ENCODE data around the gene DGKI.
A peak's percentile ranks its signal among the peaks of the same experiment; 100 is the strongest.

DGKI gene

DNA sequence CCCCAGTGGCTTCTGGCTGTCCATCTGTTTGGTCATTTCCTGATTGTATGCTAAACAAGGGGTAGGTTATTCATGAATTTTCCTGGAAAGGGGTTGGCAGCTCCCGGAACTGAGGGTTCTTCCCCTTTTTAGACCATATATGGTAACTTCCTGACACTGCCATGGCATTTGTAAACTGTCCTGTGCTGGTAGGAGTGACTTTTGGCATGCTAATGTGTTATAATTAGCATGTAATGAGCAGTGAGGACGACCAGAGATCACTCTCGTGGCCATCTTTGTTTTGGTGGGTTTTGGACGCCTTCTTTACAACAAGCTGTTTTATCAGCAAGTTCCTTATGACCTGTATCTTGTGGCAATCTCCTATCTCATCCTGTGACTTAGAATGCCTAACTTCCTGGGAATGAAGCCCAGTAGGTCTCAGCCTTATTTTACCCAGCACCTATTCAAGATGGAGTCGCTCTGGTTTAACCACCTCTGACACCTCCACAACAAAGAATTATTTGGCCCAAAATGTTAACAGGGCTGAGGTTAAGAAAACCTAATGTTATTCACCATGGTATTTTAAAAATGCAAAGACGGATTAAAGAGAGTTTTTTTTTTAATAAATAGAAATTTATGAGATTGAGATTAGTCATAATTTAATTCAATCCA is 500.9 kb downstream of the DGKI start:
- Histone ChIP-seq H2AFZ (ENCODE audit: insufficient read depth, low read length, poor library complexity) (no peak overlapping the region), H3K14ac (ENCODE audit: low read length) (no peak overlapping the region), H2BK12ac (ENCODE audit: low read length) (no peak overlapping the region), H3K27me3 (ENCODE audit: insufficient read depth, low read length) (no peaks in the 10 kb centered on the region), H3K4me1 (ENCODE audit: control insufficient read depth in 1 of 2, insufficient read depth in 2 of 2, low read length in 2 of 2) (peaks cover 5 to 6% of the 10 kb centered on the region in 2 experiments), H3K4me2 (ENCODE audit: low read length) (no peak overlapping the region), H2BK5ac (ENCODE audit: low read depth, low read length, poor library complexity) (no peak overlapping the region), H2BK120ac (ENCODE audit: insufficient read depth, low read length, poor library complexity) (no peak overlapping the region), H3K79me2 (ENCODE audit: control insufficient read depth, insufficient read depth, low read length, poor library complexity) (no peaks in the 10 kb centered on the region), H3K27ac (ENCODE audit: low read depth, low read length) (no peak overlapping the region), H3K4me3 (ENCODE audit: low read depth, low read length) (no peak overlapping the region), H4K91ac (ENCODE audit: low read depth, low read length) (no peak overlapping the region), H4K8ac (ENCODE audit: low read depth, low read length) (no peak overlapping the region), H3K4ac (ENCODE audit: low read depth, low read length) (no peak overlapping the region), H3K36me3 (ENCODE audit: control insufficient read depth in 1 of 2, insufficient read depth in 2 of 2, low read length in 2 of 2) (no peaks in the 10 kb centered on the region), H3K79me1 (ENCODE audit: low read length) (no peaks in the 10 kb centered on the region), H3K9ac (ENCODE audit: low read length) (no peak overlapping the region), H4K12ac (ENCODE audit: low read depth, low read length) (no peak overlapping the region), H3K18ac (ENCODE audit: low read length) (no peak overlapping the region), H2AK5ac (ENCODE audit: low read length) (no peak overlapping the region), H3K23ac (ENCODE audit: low read length) (no peak overlapping the region), H3K9me3 (ENCODE audit: insufficient read depth, low read depth, low read length) (no peaks in the 10 kb centered on the region)
- WGBS (ENCODE audit: extremely low coverage, insufficient coverage, insufficient read length): no CpG with 5 or more reads among the region's 6 CpGs
- peak; percentile 13 to 56 for DNase-seq

GRCh38 chr7:137343281-137343841 is 503.4 kb downstream of the DGKI start, which contains the start of gene PTN:
TSS of gene PTN (minus strand) at chr7:137343733. CDS start at chr7:137254973, 88,760 bp downstream.
- Histone ChIP-seq H3K4ac (ENCODE audit: low read depth, low read length) (no peak within 1 kb of the TSS), H3K23ac (ENCODE audit: low read length) (no peak within 1 kb of the TSS), H2BK120ac (ENCODE audit: insufficient read depth, low read length, poor library complexity) (peak within 1 kb of the TSS; percentile 3), H3K9me3 (ENCODE audit: insufficient read depth, low read depth, low read length) (no peaks in the 10 kb centered on the region), H4K91ac (ENCODE audit: low read depth, low read length) (no peak within 1 kb of the TSS), H3K27me3 (ENCODE audit: insufficient read depth, low read length) (no peaks in the 10 kb centered on the region), H3K79me2 (ENCODE audit: control insufficient read depth, insufficient read depth, low read length, poor library complexity) (no peaks in the 10 kb centered on the region), H3K14ac (ENCODE audit: low read length) (no peak within 1 kb of the TSS), H2AFZ (ENCODE audit: insufficient read depth, low read length, poor library complexity) (no peak within 1 kb of the TSS), H3K18ac (ENCODE audit: low read length) (no peak within 1 kb of the TSS), H3K36me3 (ENCODE audit: control insufficient read depth in 1 of 2, insufficient read depth in 2 of 2, low read length in 2 of 2) (no peaks in the 10 kb centered on the region), H2BK5ac (ENCODE audit: low read depth, low read length, poor library complexity) (no peak within 1 kb of the TSS), H3K4me3 (ENCODE audit: low read depth, low read length) (peak within 1 kb of the TSS; percentile 13), H3K79me1 (ENCODE audit: low read length) (no peaks in the 10 kb centered on the region), H4K12ac (ENCODE audit: low read depth, low read length) (no peak within 1 kb of the TSS), H3K4me2 (ENCODE audit: low read length) (peak within 1 kb of the TSS; percentile 63), H3K9ac (ENCODE audit: low read length) (no peak within 1 kb of the TSS), H4K8ac (ENCODE audit: low read depth, low read length) (no peak within 1 kb of the TSS), H2BK12ac (ENCODE audit: low read length) (no peak within 1 kb of the TSS), H2AK5ac (ENCODE audit: low read length) (no peak within 1 kb of the TSS), H3K27ac (ENCODE audit: low read depth, low read length) (no peak within 1 kb of the TSS), H3K4me1 (ENCODE audit: control insufficient read depth in 1 of 2, insufficient read depth in 2 of 2, low read length in 2 of 2) (peaks cover 5 to 6% of the 10 kb centered on the region in 2 experiments)
- WGBS (ENCODE audit: extremely low coverage, insufficient coverage, insufficient read length): no CpG with 5 or more reads among the region's 23 CpGs
- peak; percentile 7 to 33 for DNase-seq

DNA sequence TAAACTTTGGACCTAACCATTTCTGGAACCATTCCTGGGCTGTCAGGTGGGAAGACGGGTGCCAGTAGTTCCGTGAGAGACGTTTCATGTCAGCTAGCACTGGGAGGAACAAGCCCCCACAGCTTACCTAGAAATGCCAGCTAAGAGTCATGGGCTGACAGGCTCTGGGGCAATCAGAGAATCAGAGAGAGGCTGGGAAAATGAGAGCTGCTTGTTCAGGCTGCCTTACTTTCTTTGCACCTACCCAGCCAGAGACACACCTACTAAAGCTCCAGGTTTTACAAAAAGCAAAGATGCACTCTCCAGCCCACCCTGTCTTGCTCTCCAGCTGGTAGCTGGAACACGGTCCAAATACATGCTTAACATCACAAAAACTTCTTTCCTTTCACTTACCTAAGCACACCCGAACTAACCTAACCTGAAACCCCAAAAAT is 503.9 kb downstream of the DGKI start:
- H4K12ac ChIP-seq (ENCODE audit: low read depth, low read length): no peak overlapping the region
- no peaks in the 10 kb centered on the region for H3K79me1 ChIP-seq (ENCODE audit: low read length)
- no peak overlapping the region for H4K8ac ChIP-seq (ENCODE audit: low read depth, low read length)
- H3K14ac ChIP-seq (ENCODE audit: low read length): no peak overlapping the region
- peak overlapping the region; percentile 3 for H2BK120ac ChIP-seq (ENCODE audit: insufficient read depth, low read length, poor library complexity)
- H3K4me2 ChIP-seq (ENCODE audit: low read length): peak overlapping the region; percentile 63
- no peak overlapping the region for H3K18ac ChIP-seq (ENCODE audit: low read length)
- no CpG with 5 or more reads among the region's 5 CpGs for WGBS (ENCODE audit: extremely low coverage, insufficient coverage, insufficient read length)
- no peak overlapping the region for H4K91ac ChIP-seq (ENCODE audit: low read depth, low read length)
- no peak overlapping the region for H3K9ac ChIP-seq (ENCODE audit: low read length)
- peaks cover 5 to 6% of the 10 kb centered on the region in 2 experiments for H3K4me1 ChIP-seq (ENCODE audit: control insufficient read depth in 1 of 2, insufficient read depth in 2 of 2, low read length in 2 of 2)
- no peak overlapping the region for H2AFZ ChIP-seq (ENCODE audit: insufficient read depth, low read length, poor library complexity)
- H3K27me3 ChIP-seq (ENCODE audit: insufficient read depth, low read length): no peaks in the 10 kb centered on the region
- DNase-seq: no peak
- H2AK5ac ChIP-seq (ENCODE audit: low read length): no peak overlapping the region
- H3K4ac ChIP-seq (ENCODE audit: low read depth, low read length): no peak overlapping the region
- H2BK12ac ChIP-seq (ENCODE audit: low read length): no peak overlapping the region
- H3K79me2 ChIP-seq (ENCODE audit: control insufficient read depth, insufficient read depth, low read length, poor library complexity): no peaks in the 10 kb centered on the region
- no peaks in the 10 kb centered on the region for H3K36me3 ChIP-seq (ENCODE audit: control insufficient read depth in 1 of 2, insufficient read depth in 2 of 2, low read length in 2 of 2)
- no peak overlapping the region for H2BK5ac ChIP-seq (ENCODE audit: low read depth, low read length, poor library complexity)
- H3K27ac ChIP-seq (ENCODE audit: low read depth, low read length): no peak overlapping the region
- H3K23ac ChIP-seq (ENCODE audit: low read length): no peak overlapping the region
- H3K9me3 ChIP-seq (ENCODE audit: insufficient read depth, low read depth, low read length): no peaks in the 10 kb centered on the region
- no peak overlapping the region for H3K4me3 ChIP-seq (ENCODE audit: low read depth, low read length)

GRCh38 chr7:137342265-137342664 is 504.5 kb downstream of the DGKI start:
- no peak overlapping the region for H2AK5ac ChIP-seq (ENCODE audit: low read length)
- no peak overlapping the region for H2AFZ ChIP-seq (ENCODE audit: insufficient read depth, low read length, poor library complexity)
- peaks cover 5 to 6% of the 10 kb centered on the region in 2 experiments for H3K4me1 ChIP-seq (ENCODE audit: control insufficient read depth in 1 of 2, insufficient read depth in 2 of 2, low read length in 2 of 2)
- H3K9ac ChIP-seq (ENCODE audit: low read length): no peak overlapping the region
- no peak overlapping the region for H3K4me3 ChIP-seq (ENCODE audit: low read depth, low read length)
- no peak overlapping the region for H3K18ac ChIP-seq (ENCODE audit: low read length)
- WGBS (ENCODE audit: extremely low coverage, insufficient coverage, insufficient read length): no CpG with 5 or more reads among the region's 3 CpGs
- H3K27me3 ChIP-seq (ENCODE audit: insufficient read depth, low read length): no peaks in the 10 kb centered on the region
- H3K14ac ChIP-seq (ENCODE audit: low read length): no peak overlapping the region
- H3K23ac ChIP-seq (ENCODE audit: low read length): no peak overlapping the region
- no peak for DNase-seq
- no peak overlapping the region for H3K4ac ChIP-seq (ENCODE audit: low read depth, low read length)
- no peak overlapping the region for H4K12ac ChIP-seq (ENCODE audit: low read depth, low read length)
- no peak overlapping the region for H2BK120ac ChIP-seq (ENCODE audit: insufficient read depth, low read length, poor library complexity)
- H2BK12ac ChIP-seq (ENCODE audit: low read length): no peak overlapping the region
- no peak overlapping the region for H4K91ac ChIP-seq (ENCODE audit: low read depth, low read length)
- no peak overlapping the region for H3K4me2 ChIP-seq (ENCODE audit: low read length)
- H2BK5ac ChIP-seq (ENCODE audit: low read depth, low read length, poor library complexity): no peak overlapping the region
- no peaks in the 10 kb centered on the region for H3K9me3 ChIP-seq (ENCODE audit: insufficient read depth, low read depth, low read length)
- no peaks in the 10 kb centered on the region for H3K36me3 ChIP-seq (ENCODE audit: control insufficient read depth in 1 of 2, insufficient read depth in 2 of 2, low read length in 2 of 2)
- H4K8ac ChIP-seq (ENCODE audit: low read depth, low read length): no peak overlapping the region
- H3K79me2 ChIP-seq (ENCODE audit: control insufficient read depth, insufficient read depth, low read length, poor library complexity): no peaks in the 10 kb centered on the region
- H3K27ac ChIP-seq (ENCODE audit: low read depth, low read length): no peak overlapping the region
- no peaks in the 10 kb centered on the region for H3K79me1 ChIP-seq (ENCODE audit: low read length)

Data from trophoblast cell (in vitro differentiated cells and primary cell).